Upper lobe of right lung (tissue), 1 donor: ENCODE data around the gene HMCN1. TPM values are rescaled to one million over a fixed set of nuclear protein-coding genes. Genes with fewer than 3 reads are reported as not detected.

Experiments
- ATAC-seq: fragments of 200-7000 bp; cut with Tn5 transposase; one replicate; pipeline ENCODE4 v1.9.1; 2020; ENCODE audit warnings: mild to moderate bottlenecking, moderate library complexity
- DNase-seq: peaks from one replicate; pipeline ENCODE4 v3.0.0-alpha.2; 2020
- H3K27ac ChIP-seq: fragments of 200-600 bp; one replicate; pipeline ENCODE4 v1.8.0; 2022
- H3K27me3 ChIP-seq: fragments of 200-600 bp; one replicate; pipeline ENCODE4 v1.8.0; 2022; ENCODE audit warnings: mild to moderate bottlenecking
- H3K36me3 ChIP-seq: fragments of 200-600 bp; one replicate; pipeline ENCODE4 v1.8.0; 2022
- H3K4me1 ChIP-seq: fragments of 200-600 bp; one replicate; pipeline ENCODE4 v1.8.0; 2022
- H3K4me3 ChIP-seq: fragments of 200-600 bp; one replicate; pipeline ENCODE4 v1.8.0; 2022; ENCODE audit warnings: mild to moderate bottlenecking
- H3K9me3 ChIP-seq: fragments of 200-600 bp; one replicate; pipeline ENCODE4 v1.8.0; 2022
- intact Hi-C: fragments of 100-400 bp; cut with DNase I; formaldehyde crosslinking; loops from one replicate; pipeline ENCODE4 v1.11.0; 2022
- total RNA-seq: library from RNA; stranded (reverse); fragmentation: NEBNext Ultra II Directional; extraction: Animal tissue kit (Norgen Biotek cat#: 25700); gene quantifications from one replicate; pipeline ENCODE4 v1.2.1, GENCODE V29; 2021
- TF ChIP-seq, protein P1 (sequence below): fragments of 200-600 bp; IDR thresholded peaks from one replicate; pipeline ENCODE4 v1.8.0; 2022; ENCODE audit warnings: antibody characterized with exemption
- donor health status: DM: no; HTN: yes; CAD: no; lungs with severe emphysema.

Gene HMCN1
- total RNA-seq, 1 donor from 2014 or later: 45.4 TPM

DNA sequence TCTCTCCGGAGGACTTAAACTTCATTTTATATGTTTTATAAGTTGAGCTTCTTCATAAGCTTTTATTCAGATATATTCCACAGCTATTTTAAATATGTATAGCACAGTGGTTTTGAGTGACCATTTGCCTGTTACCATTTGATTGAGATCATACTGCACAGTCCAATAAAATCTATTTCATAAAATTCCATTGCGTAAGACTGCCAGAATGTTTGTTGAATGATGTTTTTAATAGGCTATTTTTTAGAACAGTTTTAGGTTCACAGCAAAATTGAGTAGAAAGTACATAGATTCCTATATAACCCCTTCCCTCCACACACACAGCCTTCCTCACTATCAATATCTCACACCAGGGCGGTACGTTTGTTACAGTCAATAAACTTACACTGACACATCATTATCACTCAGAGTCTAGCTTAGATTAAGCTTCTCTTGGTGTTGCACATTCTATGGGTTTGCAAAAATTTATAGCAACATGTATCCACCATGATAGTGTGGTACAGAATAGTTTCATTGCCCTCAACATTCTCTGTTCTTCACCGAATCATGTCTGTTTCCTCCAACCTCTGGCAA is 433.0 kb downstream of the HMCN1 start:
- DNase-seq (no peak), ATAC-seq (no peak)
- Histone ChIP-seq H3K27me3 (no peaks in the 10 kb centered on the region), H3K36me3 (peaks cover 10% of the 10 kb centered on the region), H3K4me3 (no peak overlapping the region), H3K4me1 (no peaks in the 10 kb centered on the region), H3K27ac (no peak overlapping the region), H3K9me3 (no peaks in the 10 kb centered on the region)
- TF ChIP-seq, protein P1, sequence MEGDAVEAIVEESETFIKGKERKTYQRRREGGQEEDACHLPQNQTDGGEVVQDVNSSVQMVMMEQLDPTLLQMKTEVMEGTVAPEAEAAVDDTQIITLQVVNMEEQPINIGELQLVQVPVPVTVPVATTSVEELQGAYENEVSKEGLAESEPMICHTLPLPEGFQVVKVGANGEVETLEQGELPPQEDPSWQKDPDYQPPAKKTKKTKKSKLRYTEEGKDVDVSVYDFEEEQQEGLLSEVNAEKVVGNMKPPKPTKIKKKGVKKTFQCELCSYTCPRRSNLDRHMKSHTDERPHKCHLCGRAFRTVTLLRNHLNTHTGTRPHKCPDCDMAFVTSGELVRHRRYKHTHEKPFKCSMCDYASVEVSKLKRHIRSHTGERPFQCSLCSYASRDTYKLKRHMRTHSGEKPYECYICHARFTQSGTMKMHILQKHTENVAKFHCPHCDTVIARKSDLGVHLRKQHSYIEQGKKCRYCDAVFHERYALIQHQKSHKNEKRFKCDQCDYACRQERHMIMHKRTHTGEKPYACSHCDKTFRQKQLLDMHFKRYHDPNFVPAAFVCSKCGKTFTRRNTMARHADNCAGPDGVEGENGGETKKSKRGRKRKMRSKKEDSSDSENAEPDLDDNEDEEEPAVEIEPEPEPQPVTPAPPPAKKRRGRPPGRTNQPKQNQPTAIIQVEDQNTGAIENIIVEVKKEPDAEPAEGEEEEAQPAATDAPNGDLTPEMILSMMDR: no peak
- intact Hi-C loops: no loop called here

DNA sequence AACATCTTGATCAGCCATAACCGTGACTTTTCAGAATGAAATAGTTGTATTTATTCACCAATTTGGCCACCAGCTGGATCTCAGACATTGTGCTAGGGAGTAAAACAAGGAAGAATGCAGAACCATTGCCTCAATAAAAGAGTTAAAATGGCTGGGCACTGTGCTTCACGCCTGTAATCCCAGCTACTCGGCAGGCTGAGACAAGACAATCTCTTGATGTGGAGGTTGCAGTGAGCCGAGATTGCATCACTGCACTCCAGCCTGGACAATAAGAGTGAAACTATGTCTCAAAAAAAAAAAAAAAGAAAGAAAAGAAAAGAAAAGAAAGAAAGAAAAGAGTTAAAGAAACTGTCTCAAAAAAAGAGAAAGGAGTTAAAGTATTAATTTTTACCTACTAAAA is 441.4 kb downstream of the HMCN1 start:
- intact Hi-C loops: no loop called here
- Histone ChIP-seq H3K4me1 (no peaks in the 10 kb centered on the region), H3K9me3 (no peaks in the 10 kb centered on the region), H3K4me3 (no peak overlapping the region), H3K36me3 (peaks cover 4% of the 10 kb centered on the region), H3K27me3 (no peaks in the 10 kb centered on the region), H3K27ac (no peak overlapping the region)
- no peak for DNase-seq
- TF ChIP-seq, protein P1: no peak
- no peak for ATAC-seq

DNA sequence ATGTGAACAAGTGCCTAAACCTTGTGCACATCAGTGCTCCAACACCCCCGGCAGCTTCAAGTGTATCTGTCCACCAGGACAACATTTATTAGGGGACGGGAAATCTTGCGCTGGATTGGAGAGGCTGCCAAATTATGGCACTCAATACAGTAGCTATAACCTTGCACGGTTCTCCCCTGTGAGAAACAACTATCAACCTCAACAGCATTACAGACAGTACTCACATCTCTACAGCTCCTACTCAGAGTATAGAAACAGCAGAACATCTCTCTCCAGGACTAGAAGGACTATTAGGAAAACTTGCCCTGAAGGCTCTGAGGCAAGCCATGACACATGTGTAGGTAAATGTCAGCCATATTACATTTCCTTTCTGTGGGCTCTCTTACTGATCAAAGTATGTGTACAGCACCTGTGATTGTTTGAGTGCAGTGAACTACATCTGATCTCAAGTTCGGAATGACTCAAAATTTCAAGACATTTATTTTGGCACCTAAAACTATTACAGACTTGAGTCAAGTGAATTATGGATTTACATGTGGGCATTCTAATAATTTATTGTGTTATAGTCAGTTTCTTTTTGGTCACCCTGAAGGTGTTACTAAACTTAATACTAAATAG is 444.3 kb downstream of the HMCN1 start:
- TF ChIP-seq, protein P1: no peak

DNA sequence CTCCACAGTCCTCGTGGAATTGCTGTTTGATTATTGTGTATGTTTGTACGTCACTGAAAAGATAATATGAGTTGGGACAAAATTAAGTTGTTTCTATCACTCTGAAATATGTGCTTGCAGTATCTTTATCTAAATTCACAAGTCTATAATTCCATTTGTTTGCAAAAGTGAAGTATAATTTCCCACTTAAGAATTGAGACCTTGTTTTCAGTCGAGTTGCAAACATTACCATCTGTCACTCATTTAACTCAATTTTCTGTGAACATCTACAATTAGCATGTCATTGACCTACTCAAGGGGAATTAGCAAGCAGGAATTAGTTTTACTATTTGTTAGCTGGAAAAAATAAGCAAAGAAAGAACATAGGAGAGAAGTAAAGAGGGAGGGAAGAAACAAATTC is 445.0 kb downstream of the HMCN1 start:
- H3K4me3 ChIP-seq: no peak overlapping the region
- H3K27me3 ChIP-seq: no peaks in the 10 kb centered on the region
- intact Hi-C loops: no loop called here
- no peak overlapping the region for H3K27ac ChIP-seq
- TF ChIP-seq, protein P1: no peak
- ATAC-seq: no peak
- peaks cover 4% of the 10 kb centered on the region for H3K36me3 ChIP-seq
- no peaks in the 10 kb centered on the region for H3K4me1 ChIP-seq
- H3K9me3 ChIP-seq: no peaks in the 10 kb centered on the region
- DNase-seq: no peak

More for the DNA sequence above, 444.3 kb downstream of the HMCN1 start:
- H3K4me1 ChIP-seq: no peaks in the 10 kb centered on the region
- no peaks in the 10 kb centered on the region for H3K27me3 ChIP-seq
- H3K36me3 ChIP-seq: peaks cover 4% of the 10 kb centered on the region
- H3K27ac ChIP-seq: no peak overlapping the region
- intact Hi-C loops: no loop called here
- H3K4me3 ChIP-seq: no peak overlapping the region
- ATAC-seq (no peak), DNase-seq (no peak)
- H3K9me3 ChIP-seq: no peaks in the 10 kb centered on the region

DNA sequence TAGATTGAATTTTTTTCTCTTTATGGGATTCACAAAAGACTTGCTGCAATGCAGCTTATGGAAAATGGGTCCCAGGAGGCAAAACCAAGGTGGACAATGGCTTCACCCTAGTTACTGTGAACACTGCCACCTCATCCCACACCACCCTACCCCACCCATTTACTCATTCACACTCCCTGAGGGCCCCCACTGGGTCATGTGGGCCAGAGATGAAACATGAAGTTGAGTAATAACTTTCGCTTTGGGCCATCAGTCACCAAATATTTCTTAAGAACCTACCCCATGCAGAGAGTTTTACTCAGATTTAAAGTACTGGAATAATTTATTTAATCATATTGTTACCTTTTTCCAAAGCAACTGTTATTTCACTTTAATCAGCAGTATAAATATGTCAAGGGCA is 449.0 kb downstream of the HMCN1 start:
- H3K4me3 ChIP-seq: no peak overlapping the region
- DNase-seq (no peak), ATAC-seq (peak; percentile 65)
- intact Hi-C loops: no loop called here
- peaks cover 2% of the 10 kb centered on the region for H3K36me3 ChIP-seq
- TF ChIP-seq, protein P1: no peak
- peaks cover 4% of the 10 kb centered on the region for H3K4me1 ChIP-seq
- H3K27me3 ChIP-seq: no peaks in the 10 kb centered on the region
- peak overlapping the region; percentile 20 for H3K27ac ChIP-seq
- no peaks in the 10 kb centered on the region for H3K9me3 ChIP-seq
